ENCODE results near the gene RAB40B.

DNA sequence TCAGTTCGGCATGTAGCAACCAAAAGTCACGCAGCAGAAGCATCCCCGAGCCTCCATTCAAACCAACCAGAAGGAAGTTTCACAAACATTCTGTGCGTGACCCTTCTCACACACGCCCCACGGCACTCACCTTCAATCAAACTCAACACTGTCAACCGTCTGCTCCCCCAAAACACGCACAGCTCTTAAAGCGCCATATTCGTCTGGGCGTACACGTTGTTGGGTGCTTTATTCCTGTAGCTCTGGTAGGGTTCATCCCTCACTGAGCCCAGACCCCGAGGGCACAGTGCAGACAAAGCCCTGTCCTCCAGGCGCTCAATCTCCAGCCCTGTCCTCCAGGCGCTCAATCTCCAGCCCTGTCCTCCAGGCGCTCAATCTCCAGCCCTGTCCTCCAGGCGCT, 2.2 kb downstream of the RAB40B start:
- TF ChIP-seq, protein P1, sequence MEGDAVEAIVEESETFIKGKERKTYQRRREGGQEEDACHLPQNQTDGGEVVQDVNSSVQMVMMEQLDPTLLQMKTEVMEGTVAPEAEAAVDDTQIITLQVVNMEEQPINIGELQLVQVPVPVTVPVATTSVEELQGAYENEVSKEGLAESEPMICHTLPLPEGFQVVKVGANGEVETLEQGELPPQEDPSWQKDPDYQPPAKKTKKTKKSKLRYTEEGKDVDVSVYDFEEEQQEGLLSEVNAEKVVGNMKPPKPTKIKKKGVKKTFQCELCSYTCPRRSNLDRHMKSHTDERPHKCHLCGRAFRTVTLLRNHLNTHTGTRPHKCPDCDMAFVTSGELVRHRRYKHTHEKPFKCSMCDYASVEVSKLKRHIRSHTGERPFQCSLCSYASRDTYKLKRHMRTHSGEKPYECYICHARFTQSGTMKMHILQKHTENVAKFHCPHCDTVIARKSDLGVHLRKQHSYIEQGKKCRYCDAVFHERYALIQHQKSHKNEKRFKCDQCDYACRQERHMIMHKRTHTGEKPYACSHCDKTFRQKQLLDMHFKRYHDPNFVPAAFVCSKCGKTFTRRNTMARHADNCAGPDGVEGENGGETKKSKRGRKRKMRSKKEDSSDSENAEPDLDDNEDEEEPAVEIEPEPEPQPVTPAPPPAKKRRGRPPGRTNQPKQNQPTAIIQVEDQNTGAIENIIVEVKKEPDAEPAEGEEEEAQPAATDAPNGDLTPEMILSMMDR (IDR thresholded peaks at IDR 0.05): no peak
- TF ChIP-seq POLR2A (IDR thresholded peaks at IDR 0.05): no peak

Measured in right lobe of liver (tissue), 4 donors.